A549 (cell line): ENCODE measurements around the gene DOCK9. TPM values are rescaled to one million over a fixed set of nuclear protein-coding genes. Genes with fewer than 3 reads are reported as not detected.

Experiments used
- ATAC-seq, 2 experiments: fragments of 200-7000 bp in 1 of 2; fragments of >200 bp in 1 of 2; cut with Nextera tagmentation in 1 of 2; cut with Tn5 transposase in 1 of 2; 3 replicates each; pipeline versions ENCODE4 v1.8.0 to v1.9.1; 2018 to 2020; ENCODE audit warnings: mild to moderate bottlenecking in 1 of 2, moderate library complexity in 1 of 2
- CTCF ChIA-PET: fragments of 300-600 bp; sonication (Branson Sonifier 250); formaldehyde crosslinking; extraction: SDS; loops from one replicate; lab custom pipeline; 2021; ENCODE audit warnings: antibody characterized with exemption, inconsistent platforms; lab: Yijun Ruan, JAX
- POLR2A ChIA-PET: fragments of 350-600 bp; formaldehyde crosslinking; extraction: SDS; loops from one replicate; lab custom pipeline; 2021; ENCODE audit warnings: antibody characterized with exemption, inconsistent platforms; lab: Yijun Ruan, JAX
- DNase-seq, 2 experiments: peaks; one replicate each; pipeline versions ENCODE4 v3.0.0 to v3.0.0-alpha.2; 2011 to 2016; ENCODE audit warnings: low read depth in 1 of 2, low spot score in 1 of 2
- FAIRE-seq: peaks from 2 replicates; lab custom pipeline; 2011; peaks lifted over from hg19 to GRCh38; lab: Jason Lieb, UNC
- H3K27ac ChIP-seq, 2 experiments: fragments of >200 bp; sonication (Bioruptor Twin); formaldehyde crosslinking; 3 replicates each; pipeline ENCODE4 v1.5.1; 2016 to 2017
- H3K4me1 ChIP-seq: fragments of >200 bp; sonication (Bioruptor Twin); formaldehyde crosslinking; 3 replicates; pipeline ENCODE4 v1.6.1; 2016
- H3K4me2 ChIP-seq: fragments of >200 bp; sonication (Bioruptor Twin); formaldehyde crosslinking; 3 replicates; pipeline ENCODE4 v1.6.1; 2016
- H3K4me3 ChIP-seq: fragments of >200 bp; sonication (Bioruptor Twin); formaldehyde crosslinking; 3 replicates; pipeline ENCODE4 v1.5.1; 2016
- H3K9me3 ChIP-seq: fragments of >200 bp; sonication (Bioruptor Twin); formaldehyde crosslinking; 3 replicates; pipeline ENCODE4 v1.6.1; 2016
- CBX2 ChIP-seq: fragments of 200-600 bp; sonication (generic); IDR thresholded peaks from 2 replicates; pipeline ENCODE4 v1.6.1; 2016; ENCODE audit warnings: low read depth, mild to moderate bottlenecking, borderline replicate concordance
- CBX8 ChIP-seq: fragments of 200-600 bp; sonication (generic); IDR thresholded peaks from 2 replicates; pipeline ENCODE4 v1.6.1; 2016
- EP300 ChIP-seq, 2 experiments: fragments of >200 bp; sonication (Bioruptor Twin); formaldehyde crosslinking; IDR thresholded peaks; 2 replicates in 1 of 2; 3 replicates in 1 of 2; pipeline ENCODE4 v1.6.1; 2016 to 2017
- ESRRA ChIP-seq: fragments of 150-350 bp; IDR thresholded peaks from 2 replicates; pipeline ENCODE4 v1.6.1; 2014; ENCODE audit warnings: mild to moderate bottlenecking, low read length, borderline replicate concordance
- FOSL2 ChIP-seq, 2 experiments: fragments of 450-650 bp in 1 of 2; fragments of >200 bp in 1 of 2; sonication (Bioruptor Twin) in 1 of 2; formaldehyde crosslinking; IDR thresholded peaks; 2 replicates each; pipeline versions ENCODE4 v1.5.0 to v1.6.1; 2016 to 2020; ENCODE audit warnings: mild to moderate bottlenecking in 1 of 2, moderate library complexity in 1 of 2
- HDAC2 ChIP-seq: fragments of 200-600 bp; sonication (generic); IDR thresholded peaks from 2 replicates; pipeline ENCODE4 v1.6.1; 2016
- HOXA7 ChIP-seq: fragments of 250-450 bp; sonication (Bioruptor Pico); IDR thresholded peaks from 2 replicates; pipeline ENCODE4 v1.5.0; 2020; ENCODE audit warnings: mild to moderate bottlenecking, moderate library complexity
- JUNB ChIP-seq: fragments of >200 bp; sonication (Bioruptor Twin); formaldehyde crosslinking; IDR thresholded peaks from 2 replicates; pipeline ENCODE4 v1.6.1; 2016
- KDM1A ChIP-seq: fragments of 200-600 bp; sonication (generic); IDR thresholded peaks from 2 replicates; pipeline ENCODE4 v1.6.1; 2016; ENCODE audit warnings: low read depth, mild to moderate bottlenecking
- MAZ ChIP-seq: fragments of 150-350 bp; IDR thresholded peaks from 2 replicates; pipeline ENCODE4 v1.6.1; 2014; ENCODE audit warnings: antibody characterized with exemption, low read depth, low read length, borderline replicate concordance
- MYC ChIP-seq: IDR thresholded peaks from 2 replicates; pipeline ENCODE4 v1.6.1; 2012; ENCODE audit warnings: mild to moderate bottlenecking, inconsistent platforms, low read length, improper control_type of control experiment, borderline replicate concordance
- NFE2L2 ChIP-seq: fragments of 150-350 bp; conservative IDR thresholded peaks from 2 replicates; pipeline ENCODE4 v1.6.1; 2014; ENCODE audit warnings: low read length
- NPAS2 ChIP-seq: fragments of 250-450 bp; sonication (Bioruptor Pico); IDR thresholded peaks from 2 replicates; pipeline ENCODE4 v1.8.0; 2022; ENCODE audit warnings: mild to moderate bottlenecking, moderate library complexity, borderline replicate concordance
- NR3C1 ChIP-seq: fragments of >200 bp; sonication (Bioruptor Twin); formaldehyde crosslinking; IDR thresholded peaks from 3 replicates; pipeline ENCODE4 v1.6.1; 2017
- RCOR1 ChIP-seq: fragments of 150-350 bp; IDR thresholded peaks from 2 replicates; pipeline ENCODE4 v1.6.1; 2014; ENCODE audit warnings: antibody characterized with exemption, low read length, low read depth
- RFX5 ChIP-seq: fragments of 450-650 bp; IDR thresholded peaks from 2 replicates; pipeline ENCODE4 v1.7.1; 2014; ENCODE audit warnings: antibody characterized with exemption, mild to moderate bottlenecking, moderate library complexity
- RNF2 ChIP-seq: fragments of 200-600 bp; sonication (generic); IDR thresholded peaks from 2 replicates; pipeline ENCODE4 v1.6.1; 2016; ENCODE audit warnings: low read depth, mild to moderate bottlenecking, antibody characterized with exemption, moderate library complexity, borderline replicate concordance
- TP53 ChIP-seq: fragments of 250-450 bp; sonication (Bioruptor Pico); IDR thresholded peaks from 2 replicates; pipeline ENCODE4 v1.5.0; 2021; ENCODE audit warnings: mild to moderate bottlenecking, moderate library complexity
- ZFP36 ChIP-seq: fragments of 450-650 bp; IDR thresholded peaks from 2 replicates; pipeline ENCODE4 v1.6.1; 2014; ENCODE audit warnings: borderline replicate concordance; ENCODE audit not compliant: partially characterized antibody
- ZNF302 ChIP-seq: fragments of 250-450 bp; sonication (Bioruptor Pico); IDR thresholded peaks from 2 replicates; pipeline ENCODE4 v1.9.0; 2021; ENCODE audit warnings: inconsistent platforms, mild to moderate bottlenecking, moderate library complexity
- WGBS: methylation state at CpG from one replicate; pipeline ENCODE4 v1.1.6; 2017; ENCODE audit errors: missing lambda C conversion rate; 5-methylcytosine and 5-hydroxymethylcytosine counted together
- polyA plus RNA-seq, 4 experiments: library from polyadenylated mRNA; depleted of rRNA in 3 of 4; stranded (reverse); fragments of >200 nt; fragmentation: RNase III in 1 of 4; extraction: RNeasy Plus Mini Kit Qiagen cat#74134 plus additional on column Dnase treatment in 1 of 4; gene quantifications; 2 replicates in 3 of 4; 3 replicates in 1 of 4; pipeline ENCODE4 v1.2.3, GENCODE V29; 2011 to 2017
- TF ChIP-seq, protein P1 (sequence below): fragments of 150-350 bp; IDR thresholded peaks from 2 replicates; pipeline ENCODE4 v1.6.1; 2014; ENCODE audit warnings: low read depth, mild to moderate bottlenecking, low read length
- TF ChIP-seq, protein P2 (sequence below): IDR thresholded peaks from 2 replicates; pipeline ENCODE4 v1.6.1; 2012
- TF ChIP-seq, protein P3 (sequence below): fragments of 450-650 bp; IDR thresholded peaks from 2 replicates; pipeline ENCODE4 v1.6.1; 2014; ENCODE audit warnings: antibody characterized with exemption
- TF ChIP-seq, protein P4 (sequence below): IDR thresholded peaks from 2 replicates; pipeline ENCODE4 v1.6.1; 2012; ENCODE audit warnings: low read depth, borderline replicate concordance
- TF ChIP-seq, protein P5 (sequence below): fragments of 200-600 bp; sonication (generic); IDR thresholded peaks from 2 replicates; pipeline ENCODE4 v1.6.1; 2016; ENCODE audit warnings: antibody characterized with exemption, mild to moderate bottlenecking, moderate library complexity
- TF ChIP-seq, protein P6 (sequence below): fragments of 250-450 bp; sonication (Bioruptor Pico); IDR thresholded peaks from 2 replicates; pipeline ENCODE4 v1.5.0; 2020; ENCODE audit warnings: low read depth, mild to moderate bottlenecking, moderate library complexity

DOCK9 gene
- polyA plus RNA-seq, 2 of the 4 experiments (the other 2 are of a cell fraction), result 34.0 to 43.9 TPM

DNA sequence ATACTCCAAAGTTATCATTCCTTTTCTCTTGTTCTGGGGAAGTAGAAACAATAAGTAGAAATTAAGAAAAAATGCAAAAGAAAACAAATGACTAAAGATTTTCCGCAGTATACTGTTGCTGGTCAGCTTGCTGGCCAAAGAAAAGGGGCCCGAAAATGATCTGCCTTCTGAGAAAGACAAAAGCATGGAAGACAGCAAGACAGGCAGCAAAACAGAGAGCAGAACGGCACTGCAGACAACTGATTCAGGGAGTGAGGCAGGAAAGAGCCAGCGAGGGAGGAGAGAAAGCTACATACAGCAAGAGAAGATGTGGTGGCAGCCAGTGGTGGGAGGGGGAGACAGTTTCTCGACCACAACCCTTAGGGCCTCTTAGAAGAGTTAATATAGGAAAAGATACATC, 5.3 kb upstream of the DOCK9 start:
- WGBS, result 76% methylated on average over 5 of the region's 5 CpGs
- ATAC-seq (no peak), DNase-seq (no peak), FAIRE-seq (no peak)
- Histone ChIP-seq H3K9me3 (no peaks in the 10 kb centered on the region), H3K4me1 (peaks cover 27% of the 10 kb centered on the region), H3K4me3 (no peak overlapping the region), H3K27ac (no peak overlapping the region), H3K4me2 (no peak overlapping the region)
- POLR2A ChIA-PET, result no interaction called here
- CTCF ChIA-PET, result interaction anchor here (0.6 kb wide), 1 partner anchor 128 kb away, joined by 3 read pairs; no protein-coding TSS in a partner anchor
- no peak for TF ChIP-seq HDAC2
- TF ChIP-seq, protein P1, sequence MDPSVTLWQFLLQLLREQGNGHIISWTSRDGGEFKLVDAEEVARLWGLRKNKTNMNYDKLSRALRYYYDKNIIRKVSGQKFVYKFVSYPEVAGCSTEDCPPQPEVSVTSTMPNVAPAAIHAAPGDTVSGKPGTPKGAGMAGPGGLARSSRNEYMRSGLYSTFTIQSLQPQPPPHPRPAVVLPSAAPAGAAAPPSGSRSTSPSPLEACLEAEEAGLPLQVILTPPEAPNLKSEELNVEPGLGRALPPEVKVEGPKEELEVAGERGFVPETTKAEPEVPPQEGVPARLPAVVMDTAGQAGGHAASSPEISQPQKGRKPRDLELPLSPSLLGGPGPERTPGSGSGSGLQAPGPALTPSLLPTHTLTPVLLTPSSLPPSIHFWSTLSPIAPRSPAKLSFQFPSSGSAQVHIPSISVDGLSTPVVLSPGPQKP, result no peak
- TF ChIP-seq, protein P2, sequence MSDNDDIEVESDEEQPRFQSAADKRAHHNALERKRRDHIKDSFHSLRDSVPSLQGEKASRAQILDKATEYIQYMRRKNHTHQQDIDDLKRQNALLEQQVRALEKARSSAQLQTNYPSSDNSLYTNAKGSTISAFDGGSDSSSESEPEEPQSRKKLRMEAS, result no peak
- no peak for TF ChIP-seq MAZ
- no peak for TF ChIP-seq CBX8
- TF ChIP-seq ESRRA, result no peak
- no peak for TF ChIP-seq HOXA7 (CRISPR knock-in tag)
- no peak for TF ChIP-seq MYC
- no peak for TF ChIP-seq JUNB
- TF ChIP-seq, protein P3, sequence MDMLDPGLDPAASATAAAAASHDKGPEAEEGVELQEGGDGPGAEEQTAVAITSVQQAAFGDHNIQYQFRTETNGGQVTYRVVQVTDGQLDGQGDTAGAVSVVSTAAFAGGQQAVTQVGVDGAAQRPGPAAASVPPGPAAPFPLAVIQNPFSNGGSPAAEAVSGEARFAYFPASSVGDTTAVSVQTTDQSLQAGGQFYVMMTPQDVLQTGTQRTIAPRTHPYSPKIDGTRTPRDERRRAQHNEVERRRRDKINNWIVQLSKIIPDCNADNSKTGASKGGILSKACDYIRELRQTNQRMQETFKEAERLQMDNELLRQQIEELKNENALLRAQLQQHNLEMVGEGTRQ, result no peak
- TF ChIP-seq, protein P4, sequence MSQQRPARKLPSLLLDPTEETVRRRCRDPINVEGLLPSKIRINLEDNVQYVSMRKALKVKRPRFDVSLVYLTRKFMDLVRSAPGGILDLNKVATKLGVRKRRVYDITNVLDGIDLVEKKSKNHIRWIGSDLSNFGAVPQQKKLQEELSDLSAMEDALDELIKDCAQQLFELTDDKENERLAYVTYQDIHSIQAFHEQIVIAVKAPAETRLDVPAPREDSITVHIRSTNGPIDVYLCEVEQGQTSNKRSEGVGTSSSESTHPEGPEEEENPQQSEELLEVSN, result no peak
- no peak for TF ChIP-seq NPAS2 (CRISPR knock-in tag)
- TF ChIP-seq EP300 (IDR thresholded peaks at IDR 0.05), result no peak
- TF ChIP-seq, protein P5, sequence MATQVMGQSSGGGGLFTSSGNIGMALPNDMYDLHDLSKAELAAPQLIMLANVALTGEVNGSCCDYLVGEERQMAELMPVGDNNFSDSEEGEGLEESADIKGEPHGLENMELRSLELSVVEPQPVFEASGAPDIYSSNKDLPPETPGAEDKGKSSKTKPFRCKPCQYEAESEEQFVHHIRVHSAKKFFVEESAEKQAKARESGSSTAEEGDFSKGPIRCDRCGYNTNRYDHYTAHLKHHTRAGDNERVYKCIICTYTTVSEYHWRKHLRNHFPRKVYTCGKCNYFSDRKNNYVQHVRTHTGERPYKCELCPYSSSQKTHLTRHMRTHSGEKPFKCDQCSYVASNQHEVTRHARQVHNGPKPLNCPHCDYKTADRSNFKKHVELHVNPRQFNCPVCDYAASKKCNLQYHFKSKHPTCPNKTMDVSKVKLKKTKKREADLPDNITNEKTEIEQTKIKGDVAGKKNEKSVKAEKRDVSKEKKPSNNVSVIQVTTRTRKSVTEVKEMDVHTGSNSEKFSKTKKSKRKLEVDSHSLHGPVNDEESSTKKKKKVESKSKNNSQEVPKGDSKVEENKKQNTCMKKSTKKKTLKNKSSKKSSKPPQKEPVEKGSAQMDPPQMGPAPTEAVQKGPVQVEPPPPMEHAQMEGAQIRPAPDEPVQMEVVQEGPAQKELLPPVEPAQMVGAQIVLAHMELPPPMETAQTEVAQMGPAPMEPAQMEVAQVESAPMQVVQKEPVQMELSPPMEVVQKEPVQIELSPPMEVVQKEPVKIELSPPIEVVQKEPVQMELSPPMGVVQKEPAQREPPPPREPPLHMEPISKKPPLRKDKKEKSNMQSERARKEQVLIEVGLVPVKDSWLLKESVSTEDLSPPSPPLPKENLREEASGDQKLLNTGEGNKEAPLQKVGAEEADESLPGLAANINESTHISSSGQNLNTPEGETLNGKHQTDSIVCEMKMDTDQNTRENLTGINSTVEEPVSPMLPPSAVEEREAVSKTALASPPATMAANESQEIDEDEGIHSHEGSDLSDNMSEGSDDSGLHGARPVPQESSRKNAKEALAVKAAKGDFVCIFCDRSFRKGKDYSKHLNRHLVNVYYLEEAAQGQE, result no peak
- no peak for TF ChIP-seq FOSL2 (IDR thresholded peaks at IDR 0.05)
- TF ChIP-seq FOSL2 (CRISPR knock-in tag; IDR thresholded peaks at IDR 0.05), result no peak
- TF ChIP-seq RFX5, result no peak
- TF ChIP-seq TP53 (CRISPR knock-in tag), result no peak
- TF ChIP-seq RNF2, result no peak
- TF ChIP-seq CBX2, result no peak
- no peak for TF ChIP-seq ZFP36

DNA sequence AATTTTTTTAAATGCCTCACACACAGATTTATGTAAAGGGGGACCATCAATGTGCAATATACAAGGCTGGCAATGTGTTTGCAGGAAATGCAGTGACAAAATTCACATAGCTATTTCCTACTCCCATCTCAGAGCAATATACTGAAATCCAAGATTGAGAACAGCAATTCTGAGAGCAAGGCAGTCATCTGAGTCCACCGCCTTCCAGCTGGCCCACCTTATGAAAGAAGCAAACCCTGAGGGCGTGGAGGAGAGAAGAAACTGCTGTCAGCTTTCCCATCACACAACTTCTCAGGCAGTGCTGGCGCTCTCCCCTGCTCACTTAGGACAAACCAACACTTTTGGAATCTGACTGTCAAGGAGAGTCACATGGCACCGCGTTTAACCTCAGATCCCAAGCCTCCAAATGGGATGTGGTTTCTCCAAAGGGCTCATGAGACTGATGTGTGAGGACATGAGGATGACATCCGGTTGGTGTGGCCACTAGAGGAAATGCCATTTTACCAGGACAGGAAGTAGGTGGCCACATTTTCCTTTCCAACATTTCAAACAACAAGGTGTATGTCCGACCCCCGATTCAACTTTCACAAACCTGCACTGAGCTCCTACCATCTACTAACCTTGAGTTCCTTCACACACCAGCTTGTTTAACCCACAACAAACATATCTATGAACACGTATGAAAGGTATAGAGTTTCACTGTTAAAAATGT, 3.7 kb upstream of the DOCK9 start:
- no peak overlapping the region for H3K4me2 ChIP-seq
- ChIA-PET POLR2A (no interaction called here), CTCF (no interaction called here)
- DNase-seq (no peak), FAIRE-seq (no peak), ATAC-seq (no peak)
- whole genome bisulfite sequencing, result 90% methylated on average over 9 of the region's 9 CpGs
- TF ChIP-seq NFE2L2, result no peak
- no peak for TF ChIP-seq NR3C1
- no peak for TF ChIP-seq RCOR1
- no peak for TF ChIP-seq ZNF302 (CRISPR knock-in tag)
- TF ChIP-seq, protein P6, sequence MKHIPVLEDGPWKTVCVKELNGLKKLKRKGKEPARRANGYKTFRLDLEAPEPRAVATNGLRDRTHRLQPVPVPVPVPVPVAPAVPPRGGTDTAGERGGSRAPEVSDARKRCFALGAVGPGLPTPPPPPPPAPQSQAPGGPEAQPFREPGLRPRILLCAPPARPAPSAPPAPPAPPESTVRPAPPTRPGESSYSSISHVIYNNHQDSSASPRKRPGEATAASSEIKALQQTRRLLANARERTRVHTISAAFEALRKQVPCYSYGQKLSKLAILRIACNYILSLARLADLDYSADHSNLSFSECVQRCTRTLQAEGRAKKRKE (CRISPR knock-in tag), result no peak
- TF ChIP-seq, protein P4, result no peak
- TF ChIP-seq KDM1A, result no peak
- TF ChIP-seq, protein P2, result no peak
- no peak for TF ChIP-seq MAZ
- H3K27ac ChIP-seq, result no peak overlapping the region
- peaks cover 23% of the 10 kb centered on the region for H3K4me1 ChIP-seq
- no peaks in the 10 kb centered on the region for H3K9me3 ChIP-seq
- no peak overlapping the region for H3K4me3 ChIP-seq
